SU-DHL-6 (cell line): ENCODE results near the gene ZNF548.

Experiments used
- EZH2phosphoT487 ChIP-seq: fragments of 200-600 bp; sonication (generic), shearing (Covaris generic); conservative IDR thresholded peaks from 2 replicates; pipeline ENCODE4 v1.6.1; 2018; ENCODE audit warnings: mild to moderate bottlenecking, antibody characterized with exemption, low read length, moderate library complexity, mixed read lengths
- TF ChIP-seq, protein P1 (sequence below): fragments of 200-600 bp; sonication (generic); IDR thresholded peaks from one replicate; pipeline ENCODE4 v1.5.1; 2017; ENCODE audit warnings: antibody characterized with exemption, mild to moderate bottlenecking, low read length, moderate library complexity; ENCODE audit not compliant: insufficient read depth, poor library complexity, severe bottlenecking

DNA sequence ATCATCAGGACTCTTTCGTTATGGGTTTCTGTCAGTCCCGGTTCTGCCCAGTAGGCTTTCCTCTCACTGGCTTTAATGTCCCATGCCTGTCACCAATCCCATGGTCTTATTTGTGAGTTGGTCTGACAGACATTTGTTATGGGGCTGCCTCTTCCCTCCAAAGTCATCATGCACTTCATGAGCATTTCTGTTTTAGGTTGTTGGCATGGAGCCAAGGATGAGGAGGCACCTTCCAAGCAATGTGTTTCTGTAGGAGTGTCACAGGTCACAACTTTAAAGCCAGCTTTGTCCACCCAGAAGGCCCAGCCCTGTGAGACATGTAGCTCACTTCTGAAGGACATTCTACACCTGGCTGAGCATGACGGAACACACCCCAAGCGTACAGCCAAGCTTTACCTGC, 29.8 kb downstream of the ZNF548 start:
- TF ChIP-seq, protein P1, sequence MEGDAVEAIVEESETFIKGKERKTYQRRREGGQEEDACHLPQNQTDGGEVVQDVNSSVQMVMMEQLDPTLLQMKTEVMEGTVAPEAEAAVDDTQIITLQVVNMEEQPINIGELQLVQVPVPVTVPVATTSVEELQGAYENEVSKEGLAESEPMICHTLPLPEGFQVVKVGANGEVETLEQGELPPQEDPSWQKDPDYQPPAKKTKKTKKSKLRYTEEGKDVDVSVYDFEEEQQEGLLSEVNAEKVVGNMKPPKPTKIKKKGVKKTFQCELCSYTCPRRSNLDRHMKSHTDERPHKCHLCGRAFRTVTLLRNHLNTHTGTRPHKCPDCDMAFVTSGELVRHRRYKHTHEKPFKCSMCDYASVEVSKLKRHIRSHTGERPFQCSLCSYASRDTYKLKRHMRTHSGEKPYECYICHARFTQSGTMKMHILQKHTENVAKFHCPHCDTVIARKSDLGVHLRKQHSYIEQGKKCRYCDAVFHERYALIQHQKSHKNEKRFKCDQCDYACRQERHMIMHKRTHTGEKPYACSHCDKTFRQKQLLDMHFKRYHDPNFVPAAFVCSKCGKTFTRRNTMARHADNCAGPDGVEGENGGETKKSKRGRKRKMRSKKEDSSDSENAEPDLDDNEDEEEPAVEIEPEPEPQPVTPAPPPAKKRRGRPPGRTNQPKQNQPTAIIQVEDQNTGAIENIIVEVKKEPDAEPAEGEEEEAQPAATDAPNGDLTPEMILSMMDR, result no peak
- TF ChIP-seq EZH2phosphoT487, result no peak
